T-helper 2 cell (primary cell): ENCODE measurements around the gene KIF1B.

Experiments
- DNase-seq, 5 experiments: peaks; one replicate each; pipeline versions ENCODE4 v3.0.0 to v3.0.0-alpha.2; 2012 to 2022
- total RNA-seq, 2 donors: gene quantifications; one replicate each; lab custom pipeline; 2026; lab: John Stamatoyannopoulos, UW

Gene KIF1B
- total RNA-seq: 52.7 to 53.3 reads per million in 2 donors

- peak; percentile 93 to 97 (median 96) for DNase-seq
These were observed at the start of gene KIF1B for GRCh38 chr1:10209905-10210810. TSS of gene KIF1B (plus strand) at chr1:10210570. CDS start at chr1:10232329, 21,759 bp downstream.

- DNase-seq: no peak
These were observed 49.4 kb upstream of the KIF1B start for GRCh38 chr1:10160907-10161490.

- peak in 1 of 5 experiments; percentile 36 for DNase-seq
These were observed 48.7 kb upstream of the KIF1B start for GRCh38 chr1:10161541-10162290.

GRCh38 chr1:10168912-10169514 is 41.4 kb upstream of the KIF1B start:
- peak in 1 of 5 experiments; percentile 61 for DNase-seq

GRCh38 chr1:10170239-10170574 is 40.2 kb upstream of the KIF1B start:
- DNase-seq: peak in 1 of 5 experiments; percentile 89

GRCh38 chr1:10171105-10171767 is 39.1 kb upstream of the KIF1B start:
- DNase-seq: no peak

- no peak for DNase-seq
These were observed 38.2 kb upstream of the KIF1B start for GRCh38 chr1:10171995-10172669.

GRCh38 chr1:10173582-10173981 is 36.8 kb upstream of the KIF1B start:
- peak in 1 of 5 experiments; percentile 34 for DNase-seq

- DNase-seq: no peak
These were observed 32.5 kb upstream of the KIF1B start for GRCh38 chr1:10177876-10178275.

- no peak for DNase-seq
These were observed 31.6 kb upstream of the KIF1B start for GRCh38 chr1:10178597-10179405.

- DNase-seq: no peak
These were observed 30.8 kb upstream of the KIF1B start for GRCh38 chr1:10179406-10180091.

GRCh38 chr1:10181154-10181553 is 29.2 kb upstream of the KIF1B start:
- no peak for DNase-seq

- no peak for DNase-seq
These were observed 24.6 kb upstream of the KIF1B start for GRCh38 chr1:10185759-10186158.

GRCh38 chr1:10186331-10187025 is 23.9 kb upstream of the KIF1B start:
- DNase-seq: peak in 1 of 5 experiments; percentile 53

GRCh38 chr1:10187026-10187334 is 23.4 kb upstream of the KIF1B start:
- no peak for DNase-seq

- no peak for DNase-seq
These were observed 22.2 kb upstream of the KIF1B start for GRCh38 chr1:10188133-10188650.

GRCh38 chr1:10189659-10190058 is 20.7 kb upstream of the KIF1B start:
- no peak for DNase-seq

- no peak for DNase-seq
These were observed 18.1 kb upstream of the KIF1B start for GRCh38 chr1:10192263-10192662.

GRCh38 chr1:10193288-10193687 is 17.1 kb upstream of the KIF1B start:
- no peak for DNase-seq
